HG03064 (cell line): Measurements from ENCODE around the gene CARD14.
"Not testable (repeated sequence)": the region's sequence is repeated elsewhere in the genome, so short reads cannot be mapped to it uniquely, and the experiment has no call there.

Experiments used
- ATAC-seq: cut with Tn5 transposase; IDR thresholded peaks from one replicate; pipeline ENCODE4 v1.9.1; 2021; ENCODE audit warnings: low read depth; ENCODE audit not compliant: unreplicated experiment

CARD14 gene

DNA sequence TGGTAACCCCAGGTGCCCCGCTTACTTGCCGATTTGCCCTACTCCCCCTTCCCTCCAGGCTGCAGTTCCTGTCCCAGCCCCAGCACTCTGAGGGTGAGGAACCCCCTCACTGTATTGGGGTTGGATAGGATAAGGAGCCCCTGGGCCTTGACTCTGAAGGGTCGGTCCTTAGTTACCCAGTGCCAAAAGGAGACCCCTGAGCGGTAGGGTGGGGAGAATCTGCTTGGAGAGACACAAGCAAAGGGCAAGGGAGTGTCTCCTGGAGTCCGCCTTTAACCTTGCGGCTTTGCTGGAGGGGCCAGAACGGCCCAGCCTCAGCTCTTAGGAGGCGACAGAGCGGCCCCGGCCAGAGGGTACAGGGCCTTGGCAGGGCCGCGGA is 13.0 kb downstream of the CARD14 start:
- ATAC-seq: no peak

DNA sequence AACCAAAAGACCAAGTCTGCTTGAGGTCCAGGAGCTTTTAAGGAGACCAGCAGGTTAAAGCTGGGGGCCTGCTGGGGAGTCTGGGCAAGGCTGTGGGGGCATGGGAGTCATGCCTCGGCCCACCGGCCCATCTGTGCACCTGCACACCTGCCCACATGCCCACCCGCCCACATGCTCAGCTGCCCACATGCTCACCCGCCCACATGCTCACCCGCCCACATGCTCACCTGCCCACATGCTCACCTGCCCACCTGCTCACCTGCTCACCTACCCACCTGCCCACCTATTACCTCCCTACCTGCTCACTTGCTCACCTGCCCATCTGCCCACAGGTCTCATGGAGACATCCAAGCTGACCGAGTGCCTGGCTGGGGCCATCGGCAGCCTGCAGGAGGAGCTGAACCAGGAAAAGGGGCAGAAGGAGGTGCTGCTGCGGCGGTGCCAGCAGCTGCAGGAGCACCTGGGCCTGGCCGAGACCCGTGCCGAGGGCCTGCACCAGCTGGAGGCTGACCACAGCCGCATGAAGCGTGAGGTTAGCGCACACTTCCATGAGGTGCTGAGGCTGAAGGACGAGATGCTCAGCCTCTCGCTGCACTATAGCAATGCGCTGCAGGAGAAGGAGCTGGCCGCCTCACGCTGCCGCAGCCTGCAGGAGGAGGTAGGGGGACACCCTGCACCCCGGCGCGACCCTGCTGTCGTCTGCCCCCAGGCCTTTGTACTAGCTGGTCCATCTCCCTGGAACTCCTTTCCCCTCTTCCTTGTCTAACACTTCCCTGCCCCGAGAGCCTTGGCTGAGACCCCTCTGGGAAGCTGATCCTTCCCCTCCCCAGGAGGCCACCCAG is 14.0 kb downstream of the CARD14 start:
- no peak for ATAC-seq

GRCh38 chr17:80184423-80184714 is 14.5 kb downstream of the CARD14 start:
- no peak for ATAC-seq

DNA sequence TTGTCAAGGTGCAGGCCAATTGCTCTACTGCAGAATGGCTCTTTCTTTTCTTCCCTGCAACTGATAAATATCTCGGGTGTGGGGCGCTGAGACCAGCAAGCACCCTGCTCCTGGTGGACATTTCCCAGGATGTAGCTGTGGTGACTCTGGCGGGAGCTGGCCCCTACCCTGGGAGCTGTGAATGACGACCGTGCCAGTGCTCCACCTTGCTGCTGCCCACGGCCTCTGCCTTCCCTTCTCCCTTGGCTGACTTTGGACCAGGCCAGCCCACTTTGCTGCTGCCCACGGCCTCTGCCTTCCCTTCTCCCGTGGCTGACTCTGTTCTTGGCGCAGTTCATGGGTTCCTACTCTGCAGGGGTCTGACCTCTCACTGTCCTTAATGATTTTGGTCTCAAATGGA is 16.1 kb downstream of the CARD14 start:
- ATAC-seq: no peak

DNA sequence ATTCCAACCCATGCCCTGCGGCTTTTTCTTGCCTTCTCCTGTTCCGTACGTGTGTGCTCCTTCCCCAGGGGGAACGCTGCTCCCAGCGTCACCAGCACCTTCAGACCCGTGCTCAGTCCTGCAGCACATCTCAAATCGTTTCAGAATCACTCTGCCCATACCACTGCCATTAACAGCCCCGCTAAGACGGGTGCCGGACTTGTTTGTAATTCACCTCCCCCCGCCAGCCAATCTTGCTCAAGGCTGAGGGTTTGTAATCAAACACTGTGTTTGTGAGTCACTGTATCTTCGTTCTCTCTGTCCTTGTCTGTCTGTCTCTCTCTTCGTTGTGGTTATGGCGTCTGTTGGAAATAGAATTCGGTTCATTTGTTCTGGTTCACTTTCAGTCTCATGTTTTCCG is 17.3 kb downstream of the CARD14 start:
- ATAC-seq: no peak

DNA sequence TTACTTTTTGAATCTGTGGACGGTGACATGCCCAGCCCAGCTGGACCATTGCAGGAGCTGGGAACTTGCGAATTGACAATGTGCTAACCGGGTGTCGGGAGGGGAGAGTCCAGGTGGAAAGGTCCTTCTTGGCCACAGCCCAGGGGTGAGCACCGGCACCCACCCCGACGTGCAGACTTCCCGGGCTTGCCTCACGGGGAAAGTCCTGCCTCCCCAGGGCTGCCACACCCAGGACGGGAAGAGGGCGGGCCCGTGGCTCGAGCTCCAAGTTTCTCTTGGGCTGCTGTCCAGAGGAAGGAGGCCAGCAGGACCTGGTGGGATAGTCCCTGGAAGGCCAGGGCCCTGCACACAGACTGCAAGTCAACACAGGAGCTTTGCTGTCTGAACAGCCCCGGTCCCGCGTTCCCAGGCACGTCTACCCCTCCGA is 17.7 kb downstream of the CARD14 start:
- ATAC-seq: no peak

DNA sequence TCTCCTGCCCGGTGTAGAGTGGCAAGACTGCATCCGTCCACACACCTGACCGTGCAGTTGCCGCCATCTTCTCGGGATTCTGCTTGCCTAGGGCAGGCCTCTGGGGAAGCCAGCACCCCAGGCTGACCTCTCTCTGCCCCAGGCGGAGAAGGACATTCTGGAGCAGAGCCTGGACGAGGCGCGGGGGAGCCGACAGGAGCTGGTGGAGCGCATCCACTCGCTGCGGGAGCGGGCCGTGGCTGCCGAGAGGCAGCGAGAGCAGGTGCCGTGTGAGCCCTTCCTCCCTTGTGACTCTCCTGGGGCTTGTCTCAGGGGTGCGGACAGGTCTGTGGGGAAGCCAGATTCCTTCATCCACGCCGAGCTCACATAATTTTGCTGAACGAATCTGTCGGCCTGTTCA is 19.8 kb downstream of the CARD14 start:
- ATAC-seq: no peak

DNA sequence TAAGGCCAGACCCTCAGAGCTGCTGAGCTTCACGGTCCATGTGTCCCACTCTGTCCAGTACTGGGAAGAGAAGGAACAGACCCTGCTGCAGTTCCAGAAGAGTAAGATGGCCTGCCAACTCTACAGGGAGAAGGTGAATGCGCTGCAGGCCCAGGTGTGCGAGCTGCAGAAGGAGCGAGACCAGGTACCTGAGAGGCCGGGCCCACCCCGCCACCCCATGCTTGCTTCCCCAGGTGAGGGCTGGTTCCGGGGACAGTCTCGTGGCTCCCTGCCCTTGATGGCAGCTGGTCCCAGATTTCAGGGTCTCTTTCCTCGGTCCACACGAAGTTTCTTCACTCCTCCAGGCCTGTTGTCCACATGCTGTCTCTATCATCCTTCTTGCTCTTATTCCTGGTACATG is 20.9 kb downstream of the CARD14 start:
- no peak for ATAC-seq

DNA sequence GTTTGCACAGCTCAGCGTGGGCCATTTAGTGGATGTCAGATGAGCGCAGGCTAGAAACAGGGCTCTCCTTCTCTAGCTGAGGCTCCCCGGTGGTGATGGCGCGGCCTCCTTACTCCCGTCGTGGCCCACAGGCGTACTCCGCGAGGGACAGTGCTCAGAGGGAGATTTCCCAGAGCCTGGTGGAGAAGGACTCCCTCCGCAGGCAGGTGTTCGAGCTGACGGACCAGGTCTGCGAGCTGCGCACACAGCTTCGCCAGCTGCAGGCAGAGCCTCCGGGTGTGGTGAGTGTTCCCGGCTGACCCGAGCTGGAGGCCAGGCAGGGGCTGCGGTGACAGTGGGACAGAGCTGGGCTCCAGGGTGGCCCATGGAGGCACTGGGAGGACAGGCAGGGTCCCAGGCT is 21.4 kb downstream of the CARD14 start:
- no peak for ATAC-seq

DNA sequence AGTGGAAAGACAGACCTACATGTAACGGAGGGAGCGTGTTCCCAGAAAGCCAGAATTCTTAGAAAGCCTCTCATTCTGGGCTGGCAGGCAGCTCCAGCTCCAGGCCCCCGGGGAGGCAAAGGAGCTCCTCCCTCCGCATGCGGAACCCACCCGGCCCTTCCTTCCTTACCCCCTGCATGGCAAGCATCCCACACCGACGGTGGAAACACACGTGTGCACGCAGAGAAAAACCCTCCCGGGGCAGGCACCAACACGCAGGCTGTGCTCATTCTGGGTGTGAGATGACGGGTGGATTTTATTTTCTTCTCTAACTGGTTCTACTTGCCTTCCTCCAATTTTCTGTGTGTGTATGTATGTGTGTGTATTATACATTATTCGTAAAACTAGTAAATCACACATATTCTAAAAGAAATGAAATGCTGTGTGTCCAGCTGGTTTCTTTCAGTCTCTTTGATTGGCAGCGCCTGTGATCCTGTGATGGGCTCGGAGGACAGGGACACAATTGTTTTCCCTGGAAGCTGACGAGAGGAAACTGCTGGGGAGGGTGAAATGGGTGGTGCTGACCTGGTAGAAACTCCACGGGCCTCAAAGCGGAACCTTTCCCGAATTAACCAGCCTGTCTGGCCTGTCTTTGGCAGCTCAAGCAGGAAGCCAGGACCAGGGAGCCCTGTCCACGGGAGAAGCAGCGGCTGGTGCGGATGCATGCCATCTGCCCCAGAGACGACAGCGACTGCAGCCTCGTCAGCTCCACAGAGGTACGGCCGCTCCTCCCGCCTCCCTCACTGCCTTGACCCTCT is 22.2 kb downstream of the CARD14 start:
- ATAC-seq: no peak

DNA sequence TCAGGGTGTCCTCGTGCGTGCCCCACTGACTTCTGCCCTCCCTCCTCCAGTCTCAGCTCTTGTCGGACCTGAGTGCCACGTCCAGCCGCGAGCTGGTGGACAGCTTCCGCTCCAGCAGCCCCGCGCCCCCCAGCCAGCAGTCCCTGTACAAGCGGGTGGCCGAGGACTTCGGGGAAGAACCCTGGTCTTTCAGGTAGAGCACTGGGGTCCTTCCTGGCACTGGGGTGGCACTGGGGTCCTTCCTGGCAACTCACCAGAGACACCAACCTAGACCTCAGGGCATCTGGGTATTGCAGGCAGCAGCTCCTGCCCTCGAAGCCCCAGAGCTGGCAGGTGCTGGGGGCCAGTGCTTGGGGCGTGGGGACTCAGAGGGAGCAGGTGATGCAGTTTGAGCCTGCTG is 25.3 kb downstream of the CARD14 start:
- ATAC-seq: no peak

DNA sequence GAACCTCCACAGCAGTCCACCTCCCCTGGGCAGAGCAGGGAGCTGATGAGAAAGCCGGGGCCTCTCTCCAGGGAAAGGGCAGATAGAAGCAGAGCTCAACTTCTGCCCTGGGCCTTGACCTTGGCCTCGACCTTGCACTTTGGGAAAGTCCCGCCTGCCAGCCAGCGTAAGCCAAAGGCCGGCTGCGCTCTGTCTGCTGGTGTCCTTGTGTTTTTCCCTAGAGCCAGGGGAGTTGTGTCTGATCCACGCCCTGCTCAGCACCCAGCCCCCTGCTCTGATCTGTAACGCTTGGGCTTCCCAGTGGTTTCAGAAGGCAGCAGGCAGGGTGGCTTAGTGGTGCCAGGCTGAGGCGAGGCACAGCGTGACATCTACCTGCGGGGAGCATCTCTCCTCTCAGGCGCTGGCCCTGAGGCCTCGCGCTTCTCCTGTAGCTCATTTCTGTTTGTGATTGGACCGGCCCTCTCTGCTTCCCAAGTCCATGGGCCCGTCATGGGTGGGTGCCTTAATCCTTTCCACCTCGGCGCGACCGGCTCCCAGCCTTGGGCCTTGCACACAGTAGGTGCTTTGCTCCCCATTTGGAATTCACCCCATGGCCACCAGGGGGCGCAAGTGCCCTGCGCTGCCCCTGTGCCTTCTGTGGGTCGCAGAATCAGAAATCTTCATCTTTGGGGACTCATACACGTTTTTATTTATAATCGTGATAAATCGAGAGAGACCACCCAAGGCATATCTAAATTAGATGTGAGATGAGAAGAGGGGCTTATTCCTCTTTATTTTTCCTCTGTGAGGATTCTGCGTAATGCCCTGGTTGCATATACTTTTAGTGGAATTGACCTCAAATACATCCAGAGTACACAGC is 26.1 kb downstream of the CARD14 start:
- ATAC-seq: no peak

GRCh38 chr17:80196652-80197051 is 26.8 kb downstream of the CARD14 start:
- no peak for ATAC-seq

DNA sequence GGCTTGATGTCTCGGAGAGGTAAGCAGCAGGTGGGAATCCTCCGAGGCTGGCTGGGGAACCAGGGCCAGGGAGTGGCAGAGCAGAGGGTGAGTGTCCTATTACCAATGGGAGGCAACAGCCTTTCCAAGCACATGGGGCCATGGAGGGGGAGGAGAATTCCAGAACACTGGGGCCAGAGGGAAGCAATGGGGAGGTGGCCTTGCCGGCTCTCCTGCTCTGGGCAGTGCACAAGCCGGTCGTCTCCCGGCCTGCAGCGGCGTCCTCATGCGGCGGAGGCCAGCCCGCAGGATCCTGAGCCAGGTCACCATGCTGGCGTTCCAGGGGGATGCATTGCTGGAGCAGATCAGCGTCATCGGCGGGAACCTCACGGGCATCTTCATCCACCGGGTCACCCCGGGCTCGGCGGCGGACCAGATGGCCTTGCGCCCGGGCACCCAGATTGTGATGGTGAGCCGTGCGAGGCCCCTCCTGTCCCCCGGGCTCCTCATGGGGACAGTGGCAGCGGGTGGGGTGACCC is 28.4 kb downstream of the CARD14 start:
- no peak for ATAC-seq

- not testable (repeated sequence) for ATAC-seq
These were observed 29.5 kb downstream of the CARD14 start for GRCh38 chr17:80199295-80199694.

DNA sequence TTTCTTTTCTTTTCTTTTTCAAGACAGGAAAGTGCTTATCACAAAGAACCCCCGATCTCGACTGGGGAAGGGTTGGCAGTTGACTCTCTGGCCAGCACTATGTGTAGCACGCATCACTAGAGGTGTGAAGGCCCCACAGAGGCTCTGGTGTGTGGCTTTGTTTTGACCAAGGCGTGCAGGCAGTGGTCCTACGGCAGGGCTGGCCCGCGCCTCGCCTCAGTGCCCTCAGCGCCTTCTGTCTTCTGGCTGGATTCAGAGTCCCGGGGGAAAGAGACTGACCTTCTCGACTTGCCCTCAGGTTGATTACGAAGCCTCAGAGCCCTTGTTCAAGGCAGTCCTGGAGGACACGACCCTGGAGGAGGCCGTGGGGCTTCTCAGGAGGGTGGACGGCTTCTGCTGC is 31.6 kb downstream of the CARD14 start:
- ATAC-seq: no peak

- ATAC-seq: no peak
These were observed 32.4 kb downstream of the CARD14 start for GRCh38 chr17:80202197-80202596.

- no peak for ATAC-seq
These were observed 33.7 kb downstream of the CARD14 start for GRCh38 chr17:80203471-80203963.

DNA sequence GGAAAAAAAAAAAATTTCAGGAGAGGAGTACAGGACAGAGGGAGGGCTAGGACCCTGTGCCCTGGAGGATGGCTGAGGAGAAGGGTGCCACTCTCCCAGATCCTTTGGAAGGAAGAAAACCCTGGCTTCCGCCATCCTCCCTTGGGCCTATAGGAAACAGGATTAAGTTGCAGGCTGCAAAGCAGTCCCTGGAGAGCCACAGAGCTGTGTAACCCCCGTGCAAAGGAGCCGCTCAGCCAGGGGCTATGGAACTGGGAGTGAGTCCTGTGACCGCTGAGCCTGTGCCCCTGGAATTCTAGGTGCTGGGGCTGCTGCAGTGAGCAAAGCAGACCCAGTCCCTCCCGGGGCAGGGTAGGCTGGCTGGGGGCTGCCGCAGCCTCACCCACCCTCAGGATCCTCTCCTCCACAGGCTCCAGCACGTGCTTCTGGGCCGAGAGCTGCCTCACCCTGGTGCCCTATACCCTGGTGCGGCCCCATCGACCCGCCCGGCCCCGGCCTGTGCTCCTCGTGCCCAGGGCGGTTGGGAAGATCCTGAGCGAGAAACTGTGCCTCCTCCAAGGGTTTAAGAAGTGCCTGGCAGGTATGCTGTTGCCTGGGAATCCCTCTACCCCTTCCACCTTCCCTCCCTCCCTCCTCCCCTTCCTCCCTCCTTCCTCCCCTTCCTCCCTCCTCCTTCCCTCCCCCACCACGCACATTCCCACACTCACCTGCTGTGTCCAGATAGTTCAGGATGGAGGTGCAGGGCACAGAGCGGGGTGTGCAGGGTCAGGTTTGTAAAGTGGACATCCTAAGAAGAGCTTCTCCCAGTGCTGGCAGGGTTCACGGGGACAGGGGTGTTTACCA is 35.0 kb downstream of the CARD14 start:
- no peak for ATAC-seq

GRCh38 chr17:80205811-80206210 is 36.0 kb downstream of the CARD14 start:
- ATAC-seq: no peak
